Measurements from ENCODE around the gene RAB31.
"Not testable (repeated sequence)": the region's sequence is repeated elsewhere in the genome, so short reads cannot be mapped to it uniquely, and the experiment has no call there.

Gene RAB31

DNA sequence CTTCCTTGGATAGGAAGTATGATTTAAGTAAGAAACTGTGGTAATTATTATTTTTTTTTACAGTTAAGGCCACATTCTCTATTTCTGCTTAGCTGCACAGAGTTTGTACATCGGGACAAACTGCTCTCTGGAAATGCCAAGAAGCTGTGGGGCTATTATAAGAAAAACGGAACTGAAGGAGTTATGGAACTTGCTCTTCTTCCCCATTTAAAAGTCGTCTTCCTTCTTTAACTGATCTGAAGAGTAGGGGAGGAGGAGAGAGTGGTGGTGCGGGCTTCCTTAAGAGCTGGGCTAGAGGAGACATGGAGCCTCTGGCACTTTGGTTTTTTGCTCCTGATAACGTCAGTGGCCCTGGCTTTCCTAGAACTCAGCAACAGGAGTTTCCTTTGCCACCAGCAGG, 54.4 kb downstream of the RAB31 start:
- DNase-seq: no peak

GRCh38 chr18:9763157-9763556, 55.1 kb downstream of the RAB31 start:
- DNase-seq: no peak

DNA sequence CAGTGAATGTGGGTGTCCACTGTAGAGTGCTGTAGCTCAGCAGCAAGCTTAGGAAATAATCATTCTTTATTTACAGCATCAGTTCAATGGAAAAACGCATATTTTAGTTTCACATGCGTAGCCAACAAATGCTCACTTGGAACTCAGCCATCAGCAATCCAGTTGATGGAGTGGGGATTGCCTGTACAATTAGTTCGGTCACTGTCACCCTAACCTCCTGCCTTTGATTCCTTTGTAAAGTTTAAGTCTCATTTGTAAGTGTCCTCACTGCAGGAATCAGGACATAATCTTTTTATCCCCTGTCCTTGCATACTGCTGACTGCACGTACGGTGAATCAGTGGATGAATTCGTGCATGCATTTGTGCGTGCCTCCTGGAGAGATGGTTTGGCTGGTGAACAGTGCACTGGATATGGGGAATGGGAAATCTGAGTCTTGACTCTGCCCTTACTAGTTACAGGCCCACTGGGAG, 55.9 kb downstream of the RAB31 start:
- DNase-seq: no peak

DNA sequence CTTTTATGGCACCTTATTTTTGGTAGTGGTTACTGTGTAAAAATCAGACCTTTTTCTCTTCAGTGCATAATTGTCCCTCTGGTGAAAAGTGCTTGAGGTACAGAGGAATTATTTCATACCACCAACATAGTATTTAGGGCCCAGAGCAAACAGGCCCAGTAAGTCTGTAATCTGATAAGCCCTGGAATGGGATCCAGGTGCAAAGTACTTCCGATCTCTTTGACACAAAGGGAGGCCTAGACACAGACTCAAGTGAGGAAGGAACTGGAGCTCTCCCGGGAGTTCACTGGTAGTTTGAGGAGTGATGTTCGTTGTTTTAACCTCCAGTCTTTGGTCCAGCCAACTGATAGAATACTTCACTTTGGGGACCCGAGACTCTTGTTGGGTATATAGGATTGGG, 57.4 kb downstream of the RAB31 start:
- DNase-seq: peak; percentile 27

- DNase-seq: no peak
Measured at GRCh38 chr18:9766076-9766481, 58.0 kb downstream of the RAB31 start.

GRCh38 chr18:9766740-9767139, 58.6 kb downstream of the RAB31 start:
- DNase-seq: no peak

DNA sequence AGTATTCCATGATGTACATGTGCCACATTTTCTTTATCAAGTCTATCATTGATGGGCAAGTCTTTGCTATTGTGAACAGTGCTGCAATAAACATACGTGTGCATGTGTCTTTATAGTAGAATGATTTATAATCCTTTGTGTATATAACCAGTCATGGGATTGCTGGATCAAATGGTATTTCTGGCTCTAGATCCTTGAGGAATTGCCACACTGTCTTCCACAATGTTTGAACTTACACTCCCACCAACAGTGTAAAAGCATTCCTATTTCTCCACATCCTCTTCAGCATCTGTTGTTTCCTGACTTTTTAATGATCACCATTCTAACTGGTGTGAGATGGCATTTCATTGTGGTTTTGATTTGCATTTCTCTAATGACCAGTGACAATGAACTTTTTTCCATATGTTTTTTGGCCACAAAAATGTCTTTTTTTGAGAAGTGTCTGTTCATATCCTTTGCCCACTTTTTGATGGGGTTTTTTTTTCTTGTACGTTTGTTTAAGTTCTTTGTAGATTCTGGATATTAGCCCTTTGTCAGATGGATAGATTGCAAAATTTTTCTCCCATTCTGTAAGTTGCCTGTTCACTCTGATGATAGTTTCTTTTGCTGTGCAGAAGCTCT, 60.1 kb downstream of the RAB31 start:
- not testable (repeated sequence) for DNase-seq

DNA sequence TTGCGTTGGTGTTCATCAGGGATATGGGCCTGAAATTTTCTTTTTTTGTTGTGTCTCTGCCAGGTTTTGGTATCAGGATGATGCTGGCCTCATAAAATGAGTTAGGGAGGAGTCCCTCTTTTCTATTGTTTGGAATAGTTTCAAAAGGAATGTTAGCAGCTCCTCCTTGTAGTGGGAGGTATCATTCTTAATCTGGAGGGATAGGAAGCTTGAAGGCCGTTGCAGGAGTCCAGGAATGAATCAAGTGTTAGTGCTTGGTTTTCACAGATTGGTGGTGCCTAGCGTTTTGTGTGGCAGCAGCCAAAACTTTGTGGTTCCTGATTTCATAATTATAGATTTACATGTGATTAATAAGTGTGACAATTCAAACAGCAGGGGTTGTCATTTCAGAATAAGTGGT, 62.0 kb downstream of the RAB31 start:
- not testable (repeated sequence) for DNase-seq

GRCh38 chr18:9771261-9771976, 63.3 kb downstream of the RAB31 start:
- peak; percentile 23 for DNase-seq

DNA sequence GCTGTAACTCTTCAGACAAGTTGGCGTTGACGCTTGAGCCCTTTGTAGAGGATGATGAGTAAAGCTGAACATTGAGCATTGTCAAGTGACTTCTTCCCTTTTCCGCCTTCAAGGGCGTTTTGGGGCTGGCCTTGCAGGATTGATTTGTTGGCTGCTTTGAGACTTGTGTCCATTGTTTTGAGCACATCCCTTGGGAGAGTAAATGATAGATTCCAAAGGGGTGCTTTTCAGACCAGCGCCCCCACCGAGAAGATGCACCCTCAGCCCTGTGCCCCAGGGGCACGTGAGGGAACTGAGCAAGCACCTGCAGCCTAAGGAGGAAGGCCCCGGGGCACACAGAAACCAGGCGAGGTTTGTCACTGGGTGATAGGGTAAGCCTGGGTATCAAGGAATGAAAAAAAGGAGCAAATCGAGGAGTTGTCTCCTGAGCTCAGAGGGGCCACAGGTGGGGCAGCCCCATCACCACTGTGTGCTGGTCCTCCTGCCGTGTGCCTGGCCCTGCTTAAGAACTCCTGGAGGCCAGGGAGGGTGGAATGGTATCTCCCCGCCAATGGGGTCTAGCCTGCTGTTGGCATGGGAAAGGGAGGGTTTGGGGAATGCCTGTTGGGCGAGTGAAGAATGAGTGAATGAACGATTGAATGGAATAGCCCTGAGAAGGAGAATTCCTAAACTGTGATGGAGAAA, 64.0 kb downstream of the RAB31 start:
- DNase-seq: no peak

DNA sequence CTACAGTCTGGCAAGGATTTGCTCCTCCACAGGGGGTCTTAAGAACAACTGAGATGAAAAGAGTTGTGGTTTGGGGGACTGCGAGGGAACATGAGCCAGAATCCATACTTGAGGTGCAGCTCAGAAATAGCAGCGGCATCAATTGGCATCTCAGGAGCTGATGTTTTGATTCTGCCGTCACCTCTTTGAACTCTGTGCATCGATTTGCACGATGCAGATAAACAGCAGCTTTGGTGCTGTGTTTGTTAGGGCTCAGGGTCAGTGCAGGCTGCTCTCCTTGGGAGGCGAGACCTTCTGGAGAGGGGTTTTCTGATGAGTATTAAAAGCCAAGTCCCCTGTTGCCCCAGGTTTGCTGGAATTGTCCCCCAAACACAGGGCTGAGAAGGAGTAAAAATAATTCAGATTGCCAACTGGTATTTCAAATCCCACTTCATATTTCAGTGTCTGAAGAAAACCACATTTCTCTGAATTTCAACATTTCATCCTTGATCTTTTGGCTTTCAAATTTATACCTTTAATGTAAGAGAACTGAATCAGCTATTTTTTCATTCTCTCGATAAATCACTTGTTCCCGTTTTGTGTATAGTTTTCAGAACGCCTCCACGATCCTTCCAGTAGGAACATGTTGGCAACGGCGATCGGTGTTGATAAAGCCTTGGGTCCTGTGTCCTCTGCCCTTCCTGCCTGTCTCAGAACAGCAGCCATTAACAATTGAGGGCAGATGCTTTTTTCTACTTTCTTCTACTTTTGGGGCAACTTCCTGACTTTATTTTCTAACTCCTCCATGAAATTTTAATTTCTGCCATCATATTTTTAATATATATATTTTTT, 65.0 kb downstream of the RAB31 start:
- no peak for DNase-seq

DNA sequence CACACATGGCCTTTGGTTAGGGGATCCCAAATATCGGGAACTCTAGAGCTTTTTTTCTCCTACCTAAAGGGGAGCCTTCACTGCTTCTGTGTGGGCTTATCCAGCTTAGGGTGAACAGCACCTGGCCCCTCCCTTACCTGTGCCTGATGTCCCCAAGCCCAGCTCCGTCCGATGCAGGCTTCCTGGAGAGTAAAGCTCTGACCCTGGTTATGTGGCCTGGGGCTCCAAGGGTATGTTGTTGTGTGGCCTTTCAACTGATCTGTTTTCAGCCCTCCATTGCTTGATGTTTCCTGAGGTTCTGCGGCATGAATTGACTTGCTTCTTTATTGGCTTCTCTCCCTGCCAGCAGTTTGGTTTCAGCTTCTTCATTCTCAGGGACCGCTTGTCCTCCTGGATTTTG, 66.0 kb downstream of the RAB31 start:
- no peak for DNase-seq

- no peak for DNase-seq
Measured at GRCh38 chr18:9775178-9775577, 67.1 kb downstream of the RAB31 start.

- DNase-seq: no peak
Measured at GRCh38 chr18:9779630-9780029, 71.5 kb downstream of the RAB31 start.

GRCh38 chr18:9782073-9782857, 74.2 kb downstream of the RAB31 start:
- DNase-seq: no peak

- DNase-seq: no peak
Measured at GRCh38 chr18:9786631-9787030, 78.5 kb downstream of the RAB31 start.

GRCh38 chr18:9787036-9787435, 78.9 kb downstream of the RAB31 start:
- no peak for DNase-seq

GRCh38 chr18:9787712-9788111, 79.6 kb downstream of the RAB31 start:
- no peak for DNase-seq

DNA sequence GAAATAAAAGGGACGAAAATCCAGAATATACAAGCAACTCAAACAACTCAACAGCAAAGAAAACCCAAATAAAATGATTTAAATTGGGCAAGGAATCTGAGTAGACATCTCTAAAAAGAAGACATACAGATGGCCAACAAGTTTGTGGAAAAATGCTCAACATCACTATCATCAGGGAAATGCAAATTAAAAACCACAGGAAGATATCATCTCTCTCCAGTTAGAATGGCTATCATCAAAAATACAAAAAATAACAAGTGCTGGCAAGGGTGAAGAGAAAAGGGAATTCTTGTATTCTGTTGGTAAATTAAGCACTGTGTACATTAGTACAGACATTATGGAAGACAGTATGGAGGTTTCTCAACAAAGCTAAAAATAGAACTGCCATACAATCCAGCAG, 80.0 kb downstream of the RAB31 start:
- DNase-seq: no peak

DNA sequence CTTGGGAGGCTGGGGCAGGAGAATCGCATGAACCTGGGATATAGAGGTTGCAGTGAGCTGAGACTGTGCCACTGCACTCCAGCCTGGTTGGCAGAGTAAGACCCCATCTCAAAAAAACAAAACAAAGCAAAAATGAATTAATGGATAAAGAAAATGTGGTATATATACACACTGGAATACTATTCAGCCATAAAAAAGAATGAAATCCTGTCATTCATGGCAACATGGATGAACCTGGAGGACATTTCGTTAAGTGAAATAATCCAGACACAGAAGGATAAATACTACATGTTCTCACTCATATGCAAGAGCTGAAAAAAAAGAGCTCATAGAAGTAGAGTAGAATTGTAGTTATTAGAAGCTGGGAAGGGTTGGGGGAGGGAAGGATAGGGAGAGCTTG, 80.8 kb downstream of the RAB31 start:
- DNase-seq: no peak

DNA sequence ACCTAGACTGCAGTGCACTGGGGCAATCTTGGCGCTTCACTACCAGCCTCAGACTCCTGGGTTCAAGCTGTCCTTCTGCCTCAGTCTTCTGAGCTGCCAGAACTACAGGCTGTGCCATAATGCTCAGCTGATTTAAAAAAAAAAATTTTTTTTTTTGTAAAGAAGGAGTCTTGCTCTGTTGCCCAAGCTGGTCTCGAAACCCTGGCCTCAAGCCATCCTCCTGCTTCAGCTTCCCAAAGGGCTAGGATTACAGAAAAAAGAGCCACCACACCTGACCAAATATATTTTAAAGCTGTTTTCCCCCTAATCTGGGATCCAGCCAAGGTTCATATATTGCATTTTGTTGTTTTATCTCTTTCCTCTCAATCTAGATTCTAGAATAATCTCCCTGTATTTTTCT, 82.2 kb downstream of the RAB31 start:
- no peak for DNase-seq

DNA sequence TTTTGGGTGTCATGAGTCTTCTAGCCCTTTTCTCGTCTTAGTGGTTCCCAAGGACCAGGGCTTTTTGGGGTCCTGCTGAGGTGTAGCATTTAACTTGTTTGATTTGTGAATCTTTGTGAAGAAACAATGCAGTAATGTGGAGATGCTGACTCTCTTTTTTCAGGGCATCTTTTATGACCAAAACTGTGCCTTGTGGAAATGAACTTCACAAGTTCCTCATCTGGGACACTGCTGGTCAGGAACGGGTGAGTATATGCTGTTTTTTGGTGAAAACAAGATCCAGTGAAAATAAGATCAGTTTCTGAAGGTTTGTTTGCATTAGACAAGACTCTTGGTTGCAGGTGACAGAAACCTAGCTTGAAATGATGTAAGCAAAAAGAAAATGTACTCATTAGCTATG, 83.9 kb downstream of the RAB31 start:
- DNase-seq: no peak

All from NCI-H510A treated with DMSO at 0.1 percent for 48 hours (cell line).